ENCODE measurements around the gene GRK5.

- no peak for TF ChIP-seq GATA3 (IDR thresholded peaks at IDR 0.05; ENCODE audit: low read depth, low read length)
- no peak for TF ChIP-seq GATA2 (IDR thresholded peaks at IDR 0.05; ENCODE audit: low read depth, low read length)
Observed at GRCh38 chr10:119290301-119291048, 83.1 kb downstream of the GRK5 start.

Measured in SH-SY5Y (cell line).